Heart right ventricle (tissue), 16 donors: ENCODE results near the gene ASPSCR1. TPM values are rescaled to one million over a fixed set of nuclear protein-coding genes. Genes with fewer than 3 reads are reported as not detected.
A peak's percentile ranks its signal among the peaks of the same experiment; 100 is the strongest.

ENCODE experiments used
- ATAC-seq, 8 donors: fragments of 200-7000 bp; cut with Tn5 transposase; one replicate each; pipeline ENCODE4 v1.9.1; 2020; ENCODE audit warnings: mild to moderate bottlenecking in 8 of 8, moderate library complexity in 8 of 8, moderate number of reproducible peaks in 1 of 8
- DNase-seq, 2 donors: peaks; one replicate each; pipeline ENCODE4 v3.0.0-alpha.2; 2020
- H3K27ac ChIP-seq, 10 donors: fragments of 200-600 bp; sonication (generic) in 2 of 10; one replicate each; pipeline versions ENCODE4 v1.5.0 to v1.8.0; 2020 to 2022; ENCODE audit warnings: mild to moderate bottlenecking in 3 of 10
- H3K27me3 ChIP-seq, 7 donors: fragments of 200-600 bp; one replicate each; pipeline ENCODE4 v1.8.0; 2021 to 2022; ENCODE audit warnings: mild to moderate bottlenecking in 2 of 7
- H3K36me3 ChIP-seq, 9 donors: fragments of 200-600 bp; sonication (generic) in 1 of 9; one replicate each; pipeline versions ENCODE4 v1.5.0 to v1.8.0; 2020 to 2022; ENCODE audit warnings: mild to moderate bottlenecking in 2 of 9
- H3K4me1 ChIP-seq, 9 donors: fragments of 200-600 bp; sonication (generic) in 1 of 9; one replicate each; pipeline versions ENCODE4 v1.5.0 to v1.8.0; 2020 to 2022; ENCODE audit warnings: mild to moderate bottlenecking in 4 of 9
- H3K4me3 ChIP-seq, 10 donors: fragments of 200-600 bp; sonication (generic) in 2 of 10; one replicate each; pipeline versions ENCODE4 v1.5.0 to v1.8.0; 2020 to 2022; ENCODE audit warnings: mild to moderate bottlenecking in 7 of 10, moderate library complexity in 2 of 10
- H3K9me3 ChIP-seq, 11 donors: fragments of 200-600 bp in 10 of 11; sonication (generic) in 2 of 11; one replicate each; pipeline versions ENCODE4 v1.5.0 to v1.8.0; 2013 to 2022; ENCODE audit warnings: mild to moderate bottlenecking in 2 of 11, control low read depth in 1 of 11, moderate library complexity in 1 of 11
- WGBS, 2 donors: extraction: QIAGEN DNeasy Blood & Tissue Kit; methylation state at CpG; one replicate each; pipeline ENCODE4 v1.1.7; 2013; ENCODE audit warnings: inconsistent platforms in 1 of 2; 5-methylcytosine and 5-hydroxymethylcytosine counted together
- intact Hi-C, 10 donors: fragments of 100-400 bp; cut with DNase I; formaldehyde crosslinking; loops; one replicate each; pipeline versions ENCODE4 v1.11.1 to v1.14.2; 2022
- polyA plus RNA-seq, 2 donors: library from polyadenylated mRNA; stranded (reverse); fragments of 200-250 nt; gene quantifications; one replicate each; pipeline ENCODE4 v1.2.3, GENCODE V29; 2013
- total RNA-seq, 10 donors: library from RNA; stranded (reverse); fragmentation: NEBNext Ultra II Directional in 3 of 10; extraction: Animal tissue kit (Norgen Biotek cat#: 25700) in 3 of 10; gene quantifications; one replicate each; pipeline versions ENCODE4 v1.2.1 to v1.2.4, GENCODE V29; 2021 to 2023
- TF ChIP-seq, protein P1 (sequence below), 9 donors: fragments of 200-600 bp; sonication (generic) in 2 of 9; IDR thresholded peaks; one replicate each; pipeline versions ENCODE4 v1.5.0 to v1.8.0; 2021 to 2022; ENCODE audit warnings: antibody characterized with exemption in 9 of 9, mild to moderate bottlenecking in 5 of 9, moderate library complexity in 1 of 9
- donor health status: Arrhythmogenic right ventricular cardiomyopathy.
- donor health status: ischemic (EF 13 %, LVEDD 7.1; RV severe dilation, severe dysfunction).
- donor health status: healthy with polysubstance abuse.
- donor health status: DM: no; HTN: yes; CAD: no.
- donor health status: DM: no; HTN: no; CAD: no.
- donor health status: ischemic (EF 25% LVEDD 6.9; RV normal size, moderate dysfunction).
- donor health status: ischemic (EF 25% LVEDD 5.7; RV mildly dilated, moderate dysfunction).
- donor health status: healthy.
- donor health status: DM: yes; HTN: yes; CAD: no.
- donor health status: Ischemic cardiomyopathy.
- donor health status: ischemic (EF 35%, LVEDD 5.7; RV mildly dilated, moderate dysfunction).
- donor health status: nonischemic (EF 11% LVEDD 7.7; RV severe dilation, severe dysfunction).
- donor health status: DM: yes; HTN: yes; CAD: no.
- donor health status: PGD.
- donor health status: ischemic (EF 29% LVEDD 5.4; RV normal size, mild dysfunction).
- donor health status: nonischemic (EF 23%, LVEDD 6.1; RV moderate dilation, normal function).

ASPSCR1 gene
- total and polyA plus RNA-seq, 12 donors, result 19.9 to 115 (median 25.1) TPM

DNA sequence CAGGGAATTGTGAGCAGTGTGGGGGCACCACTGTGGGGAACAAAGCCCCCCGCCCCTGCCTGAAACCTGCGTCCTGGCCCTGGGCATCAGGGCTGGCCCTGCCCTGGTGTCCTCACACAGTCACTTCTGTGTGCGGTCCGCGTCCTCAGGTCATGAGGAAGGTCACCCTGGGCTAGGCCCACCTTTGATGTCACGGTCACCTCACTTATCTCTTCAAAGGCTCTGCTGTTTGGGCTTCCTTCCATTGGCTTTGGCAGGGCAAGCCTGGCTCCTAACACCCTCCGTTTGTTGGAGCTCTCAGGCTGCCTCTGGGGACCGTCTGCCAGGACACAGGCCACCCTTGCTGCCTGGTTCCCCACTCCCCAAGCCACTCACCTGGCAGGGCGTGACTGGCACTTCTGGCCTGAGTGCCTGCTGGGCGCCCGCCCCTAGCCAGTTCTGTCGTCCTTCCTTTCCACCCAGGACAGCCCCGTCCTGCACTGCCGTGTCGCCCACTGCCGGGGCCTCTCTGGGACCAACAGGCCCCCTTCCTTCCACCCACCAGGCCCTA is 36.4 kb downstream of the ASPSCR1 start:
- DNase-seq (peak; percentile 59 to 60), ATAC-seq (peak; percentile 44 to 70 (median 59))
- H3K27ac ChIP-seq, result peak overlapping the region; percentile 71 to 97 (median 91)
- WGBS, 2 donors, result 62 to 74% methylated on average over 16 of the region's 16 CpGs
- no peaks in the 10 kb centered on the region for H3K27me3 ChIP-seq
- no peaks in the 10 kb centered on the region for H3K9me3 ChIP-seq
- no peak overlapping the region for H3K4me3 ChIP-seq
- intact Hi-C loops, result no loop called here
- H3K4me1 ChIP-seq, result peaks cover 0 to 35% (median 15%) of the 10 kb centered on the region in 9 donors
- H3K36me3 ChIP-seq, result peaks cover 0 to 41% (median 0%) of the 10 kb centered on the region in 9 donors
- TF ChIP-seq, protein P1, sequence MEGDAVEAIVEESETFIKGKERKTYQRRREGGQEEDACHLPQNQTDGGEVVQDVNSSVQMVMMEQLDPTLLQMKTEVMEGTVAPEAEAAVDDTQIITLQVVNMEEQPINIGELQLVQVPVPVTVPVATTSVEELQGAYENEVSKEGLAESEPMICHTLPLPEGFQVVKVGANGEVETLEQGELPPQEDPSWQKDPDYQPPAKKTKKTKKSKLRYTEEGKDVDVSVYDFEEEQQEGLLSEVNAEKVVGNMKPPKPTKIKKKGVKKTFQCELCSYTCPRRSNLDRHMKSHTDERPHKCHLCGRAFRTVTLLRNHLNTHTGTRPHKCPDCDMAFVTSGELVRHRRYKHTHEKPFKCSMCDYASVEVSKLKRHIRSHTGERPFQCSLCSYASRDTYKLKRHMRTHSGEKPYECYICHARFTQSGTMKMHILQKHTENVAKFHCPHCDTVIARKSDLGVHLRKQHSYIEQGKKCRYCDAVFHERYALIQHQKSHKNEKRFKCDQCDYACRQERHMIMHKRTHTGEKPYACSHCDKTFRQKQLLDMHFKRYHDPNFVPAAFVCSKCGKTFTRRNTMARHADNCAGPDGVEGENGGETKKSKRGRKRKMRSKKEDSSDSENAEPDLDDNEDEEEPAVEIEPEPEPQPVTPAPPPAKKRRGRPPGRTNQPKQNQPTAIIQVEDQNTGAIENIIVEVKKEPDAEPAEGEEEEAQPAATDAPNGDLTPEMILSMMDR (IDR thresholded peaks at IDR 0.05), result no peak

DNA sequence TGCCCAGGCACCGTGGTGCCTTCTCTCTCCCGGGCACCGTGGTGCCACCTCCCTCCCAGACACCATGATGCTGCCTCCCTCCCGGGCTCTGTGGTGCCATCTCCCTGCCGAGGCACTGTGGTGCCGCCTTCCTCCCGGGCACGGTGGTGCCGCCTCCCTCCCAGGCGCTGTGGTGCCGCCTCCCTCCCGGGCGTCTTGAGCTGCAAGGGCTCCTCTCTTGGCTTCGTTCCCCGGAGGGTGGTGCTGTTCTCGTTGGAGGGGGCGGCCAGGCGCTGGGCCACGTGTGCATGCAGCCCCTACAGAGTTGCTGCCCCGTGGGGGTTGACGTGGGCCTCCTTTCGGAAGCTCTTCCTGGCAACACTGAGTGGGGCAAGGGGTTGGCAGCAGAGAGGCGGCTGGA is 37.0 kb downstream of the ASPSCR1 start:
- peak in 1 of 8 donors; percentile 1 for ATAC-seq

DNA sequence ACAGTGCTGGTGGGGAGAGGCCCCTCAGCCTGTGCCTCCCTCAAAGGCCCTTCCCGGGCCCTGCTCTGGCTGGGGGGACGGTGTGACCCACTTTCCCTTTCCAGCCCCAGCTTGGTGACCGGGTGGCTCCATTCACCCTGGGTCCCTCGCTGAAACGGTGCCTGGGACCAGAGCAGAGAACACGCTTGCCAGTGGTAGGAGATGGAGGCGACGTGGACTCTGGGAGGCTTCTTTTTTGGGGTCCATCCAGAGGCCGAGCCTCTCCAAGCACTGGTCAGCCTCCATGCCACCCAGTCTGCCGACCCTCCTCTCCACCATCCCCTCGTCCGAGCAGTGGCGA is 37.5 kb downstream of the ASPSCR1 start:
- H3K4me1 ChIP-seq, result peaks cover 0 to 26% (median 10%) of the 10 kb centered on the region in 9 donors
- DNase-seq (no peak), ATAC-seq (no peak)
- TF ChIP-seq, protein P1 (IDR thresholded peaks at IDR 0.05), result no peak
- WGBS, 2 donors, result 82 to 91% methylated on average over 13 of the region's 13 CpGs
- H3K36me3 ChIP-seq, result peaks cover 0 to 43% (median 0%) of the 10 kb centered on the region in 9 donors
- no peaks in the 10 kb centered on the region for H3K27me3 ChIP-seq
- intact Hi-C loops, result loop anchor here in 2 of 10 donors (5.0 kb wide), 2 partner anchors 53 to 58 kb away; partner anchors contain the start of gene NOTUM (in 1 of the 2)
- H3K27ac ChIP-seq, result peak overlapping the region in 1 of 10 donors; percentile 92
- no peak overlapping the region for H3K4me3 ChIP-seq
- H3K9me3 ChIP-seq, result no peaks in the 10 kb centered on the region

More for the DNA sequence above, 37.0 kb downstream of the ASPSCR1 start:
- intact Hi-C loops, result no loop called here
- Histone ChIP-seq H3K4me1 (peaks cover 0 to 29% (median 10%) of the 10 kb centered on the region in 9 donors), H3K36me3 (peaks cover 0 to 43% (median 0%) of the 10 kb centered on the region in 9 donors), H3K9me3 (no peaks in the 10 kb centered on the region), H3K27ac (peak overlapping the region in 8 of 10 donors; percentile 88 to 97 (median 92)), H3K27me3 (no peaks in the 10 kb centered on the region), H3K4me3 (no peak overlapping the region)
- DNase-seq, result no peak
- WGBS, 2 donors, result 67 to 80% methylated on average over 23 of the region's 23 CpGs
- TF ChIP-seq, protein P1 (IDR thresholded peaks at IDR 0.05), result peak in 1 of 9 donors; percentile 5

DNA sequence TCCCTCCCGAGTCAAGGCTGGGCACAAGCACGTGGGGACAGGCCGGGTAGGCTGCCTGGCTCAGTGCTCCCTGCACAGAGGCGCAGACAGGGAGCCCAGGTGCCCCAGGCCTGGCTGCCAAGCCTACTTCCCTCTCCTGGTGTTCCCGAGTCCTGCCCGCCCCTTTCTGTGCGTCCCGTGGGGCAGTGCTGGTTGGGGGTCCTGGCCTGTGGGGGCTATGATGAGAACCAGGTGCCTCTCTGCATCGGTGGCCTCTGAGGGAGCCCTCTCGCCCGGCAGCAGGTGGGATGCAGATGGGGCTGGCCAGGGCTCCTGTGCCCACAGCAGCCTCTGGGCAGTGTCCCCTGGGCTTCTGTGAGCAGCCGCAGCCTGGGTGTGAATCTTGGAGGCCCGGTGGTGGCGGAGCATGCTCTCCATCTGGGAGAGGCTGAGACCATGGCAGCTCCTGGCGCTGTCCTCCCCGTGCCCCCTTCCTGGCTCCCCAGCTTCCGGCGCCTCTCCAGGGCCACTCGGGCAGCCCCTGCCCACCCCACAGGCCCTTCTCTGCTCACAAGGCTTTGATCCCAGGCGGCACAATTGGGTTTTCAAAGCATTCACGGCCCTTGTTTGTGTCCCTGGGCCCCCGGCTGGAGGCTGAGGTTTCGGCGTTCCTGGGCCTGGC is 38.0 kb downstream of the ASPSCR1 start:
- DNase-seq (no peak), ATAC-seq (no peak)
- no peak overlapping the region for H3K4me3 ChIP-seq
- no peak overlapping the region for H3K27ac ChIP-seq
- WGBS, 2 donors, result 83 to 86% methylated on average over 24 of the region's 24 CpGs
- H3K4me1 ChIP-seq, result peaks cover 0 to 29% (median 10%) of the 10 kb centered on the region in 9 donors
- H3K36me3 ChIP-seq, result peaks cover 0 to 43% (median 0%) of the 10 kb centered on the region in 9 donors
- no peaks in the 10 kb centered on the region for H3K27me3 ChIP-seq
- TF ChIP-seq, protein P1 (IDR thresholded peaks at IDR 0.05), result no peak
- H3K9me3 ChIP-seq, result no peaks in the 10 kb centered on the region
- intact Hi-C loops, result loop anchor here in 2 of 10 donors (5.0 kb wide), 2 partner anchors 53 to 58 kb away; partner anchors contain the start of gene NOTUM (in 1 of the 2)
